ENCODE data around the gene AK2. TPM values are rescaled to one million over a fixed set of nuclear protein-coding genes. Genes with fewer than 3 reads are reported as not detected.

AK2 gene
- total RNA-seq, 6 donors from 2014 or later: 90.1 to 123 (median 115) TPM

GRCh38 chr1:33009561-33009960 lies 27.1 kb downstream of the AK2 start:
- DNase-seq (no peak), ATAC-seq (ENCODE audit: low FRiP score in 2 of 2) (no peak)
- no peak overlapping the region for H3K4me3 ChIP-seq
- H3K36me3 ChIP-seq: peaks cover 0 to 33% (median 25%) of the 10 kb centered on the region in 4 donors
- no peak for TF ChIP-seq CTCF (IDR thresholded peaks at IDR 0.05)
- TF ChIP-seq POLR2A (IDR thresholded peaks at IDR 0.05): no peak
- TF ChIP-seq POLR2AphosphoS5 (IDR thresholded peaks at IDR 0.05): no peak
- TF ChIP-seq EP300 (IDR thresholded peaks at IDR 0.05): no peak
- peak overlapping the region; percentile 20 to 82 (median 78) for H3K27ac ChIP-seq
- H3K27me3 ChIP-seq: no peaks in the 10 kb centered on the region
- no peaks in the 10 kb centered on the region for H3K9me3 ChIP-seq
- 0 to 21% methylated on average over 1 of the region's 1 CpG for WGBS, 2 donors
- H3K4me1 ChIP-seq: peaks cover 53 to 75% (median 64%) of the 10 kb centered on the region in 4 donors

GRCh38 chr1:33008051-33008914 lies 28.4 kb downstream of the AK2 start:
- ATAC-seq (ENCODE audit: low FRiP score in 2 of 2): peak; percentile 46 to 91

GRCh38 chr1:33007190-33008050 lies 29.3 kb downstream of the AK2 start:
- ATAC-seq (ENCODE audit: low FRiP score in 2 of 2) (peak; percentile 78 to 87), DNase-seq (peak in 1 of 2 donors; percentile 85)
- Histone ChIP-seq H3K4me3 (no peak overlapping the region), H3K27me3 (no peaks in the 10 kb centered on the region), H3K36me3 (peaks cover 0 to 13% (median 9%) of the 10 kb centered on the region in 4 donors), H3K27ac (peak overlapping the region; percentile 7 to 82 (median 78)), H3K9me3 (no peaks in the 10 kb centered on the region), H3K4me1 (peaks cover 53 to 75% (median 64%) of the 10 kb centered on the region in 4 donors)
- TF ChIP-seq CTCF (IDR thresholded peaks at IDR 0.05) (peak; percentile 17 to 66 (median 54)), EP300 (IDR thresholded peaks at IDR 0.05) (no peak), POLR2AphosphoS5 (IDR thresholded peaks at IDR 0.05) (peak; percentile 20 to 28), POLR2A (IDR thresholded peaks at IDR 0.05) (no peak)
- WGBS, 2 donors: 48 to 51% methylated on average over 6 of the region's 6 CpGs

More at GRCh38 chr1:33008051-33008914, 28.4 kb downstream of the AK2 start:
- peak; percentile 70 to 71 for TF ChIP-seq POLR2AphosphoS5 (IDR thresholded peaks at IDR 0.05)
- TF ChIP-seq EP300 (IDR thresholded peaks at IDR 0.05): peak in 3 of 4 donors; percentile 10 to 86 (median 21)
- peak in 1 of 4 donors; percentile 14 for TF ChIP-seq POLR2A (IDR thresholded peaks at IDR 0.05)
- no peak for TF ChIP-seq CTCF (IDR thresholded peaks at IDR 0.05)
- Histone ChIP-seq H3K27me3 (no peaks in the 10 kb centered on the region), H3K27ac (peak overlapping the region; percentile 7 to 82 (median 78)), H3K4me3 (no peak overlapping the region), H3K4me1 (peaks cover 53 to 75% (median 64%) of the 10 kb centered on the region in 4 donors), H3K9me3 (no peaks in the 10 kb centered on the region), H3K36me3 (peaks cover 0 to 22% (median 17%) of the 10 kb centered on the region in 4 donors)
- peak in 1 of 2 donors; percentile 91 for DNase-seq
- WGBS, 2 donors: 57 to 64% methylated on average over 10 to 13 of the region's 13 CpGs

- H3K4me1 ChIP-seq: peaks cover 48 to 70% (median 57%) of the 10 kb centered on the region in 4 donors
- DNase-seq: no peak
- no peaks in the 10 kb centered on the region for H3K9me3 ChIP-seq
- WGBS, 2 donors: 60 to 63% methylated on average over 8 to 9 of the region's 9 CpGs
- ATAC-seq (ENCODE audit: low FRiP score in 2 of 2): no peak
- peaks cover 0 to 10% (median 5%) of the 10 kb centered on the region in 4 donors for H3K36me3 ChIP-seq
- TF ChIP-seq POLR2AphosphoS5 (IDR thresholded peaks at IDR 0.05) (no peak), CTCF (IDR thresholded peaks at IDR 0.05) (no peak)
- H3K27ac ChIP-seq: peak overlapping the region in 2 of 4 donors; percentile 16 to 19
- no peaks in the 10 kb centered on the region for H3K27me3 ChIP-seq
- no peak overlapping the region for H3K4me3 ChIP-seq
Observed at GRCh38 chr1:33005838-33006421, 30.8 kb downstream of the AK2 start.

Measured in upper lobe of left lung (tissue), 6 donors.